GM18520 (cell line): ENCODE results near the gene TCFL5.

ENCODE experiments used
- ATAC-seq: cut with Tn5 transposase; IDR thresholded peaks from one replicate; pipeline ENCODE4 v1.9.1; 2021; ENCODE audit not compliant: unreplicated experiment

The TCFL5 gene

DNA sequence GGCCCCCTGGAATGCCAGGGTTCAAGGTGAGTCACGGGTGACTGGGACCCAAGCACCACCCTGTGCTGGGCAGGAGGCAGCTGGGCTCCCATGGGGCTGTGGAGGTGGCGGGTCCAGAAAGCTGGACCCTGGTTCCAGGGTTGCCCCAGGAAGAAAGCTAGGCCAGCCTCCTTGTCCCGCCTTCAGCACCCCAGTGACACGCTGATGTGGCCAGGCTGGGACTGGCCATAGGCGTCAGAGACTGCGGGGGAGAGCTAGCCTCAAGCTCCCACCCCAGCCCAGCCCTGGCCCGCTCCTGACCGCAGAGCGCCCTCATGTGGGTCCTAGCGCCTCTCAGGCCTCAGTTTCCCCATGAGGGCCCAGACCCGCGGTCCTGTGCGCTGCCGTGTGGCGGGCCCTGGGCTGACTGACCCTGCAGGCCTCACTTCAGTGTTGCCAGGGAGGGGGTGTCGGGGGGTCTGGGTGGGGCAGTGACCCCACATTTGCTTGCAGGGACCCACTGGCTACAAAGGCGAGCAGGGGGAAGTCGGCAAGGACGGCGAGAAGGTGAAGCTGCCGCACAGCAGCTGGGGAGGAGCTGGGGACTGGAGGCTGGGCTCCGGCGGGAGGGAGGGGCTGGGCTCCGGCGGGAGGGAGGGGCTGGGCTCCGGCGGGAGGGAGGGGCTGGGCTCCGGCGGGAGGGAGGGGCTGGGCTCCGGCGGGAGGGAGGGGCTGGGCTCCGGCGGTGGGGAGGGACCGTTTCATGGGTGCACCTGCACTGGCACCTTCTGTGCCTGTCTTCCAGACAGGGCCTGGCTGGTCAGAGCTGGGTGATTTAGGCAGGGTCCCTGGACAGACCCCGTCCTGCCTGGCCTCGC, 36.9 kb downstream of the TCFL5 start:
- ATAC-seq: no peak

DNA sequence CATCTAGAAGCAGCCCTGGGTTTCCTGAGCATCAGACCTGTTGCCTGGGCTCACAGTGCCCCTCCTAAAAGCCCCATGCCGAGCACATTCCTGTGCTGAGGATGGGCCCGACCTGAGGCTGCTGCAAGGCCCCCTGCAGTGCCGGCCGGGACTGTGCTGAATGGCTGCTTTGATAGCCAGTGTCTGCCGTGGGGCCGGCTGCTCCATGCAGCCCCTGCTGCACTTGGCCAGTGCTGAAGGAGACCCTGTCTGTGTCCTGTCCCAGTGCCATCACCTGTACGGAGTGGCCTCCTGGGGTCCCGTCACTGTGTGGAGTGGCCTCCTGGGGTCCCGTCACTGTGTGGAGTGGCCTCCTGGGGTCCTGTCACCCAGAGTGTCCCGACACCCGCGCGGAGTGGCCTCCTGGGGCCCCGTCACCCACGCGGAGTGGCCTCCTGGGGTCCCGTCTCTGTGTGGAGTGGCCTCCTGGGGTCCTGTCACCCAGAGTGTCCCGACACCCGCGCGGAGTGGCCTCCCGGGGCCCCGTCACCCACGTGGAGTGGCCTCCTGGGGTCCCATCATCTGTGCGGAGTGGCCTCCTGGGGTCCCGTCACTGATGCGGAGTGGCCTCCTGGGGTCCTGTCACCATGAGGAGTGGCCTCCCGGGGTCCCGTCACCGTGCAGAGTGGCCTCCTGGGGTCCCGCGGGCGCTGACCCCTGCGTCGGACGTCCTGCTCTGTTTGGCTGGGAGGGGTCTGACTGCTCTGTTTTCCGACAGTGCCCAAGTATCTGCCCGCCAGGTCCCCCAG, 37.7 kb downstream of the TCFL5 start:
- ATAC-seq: no peak

DNA sequence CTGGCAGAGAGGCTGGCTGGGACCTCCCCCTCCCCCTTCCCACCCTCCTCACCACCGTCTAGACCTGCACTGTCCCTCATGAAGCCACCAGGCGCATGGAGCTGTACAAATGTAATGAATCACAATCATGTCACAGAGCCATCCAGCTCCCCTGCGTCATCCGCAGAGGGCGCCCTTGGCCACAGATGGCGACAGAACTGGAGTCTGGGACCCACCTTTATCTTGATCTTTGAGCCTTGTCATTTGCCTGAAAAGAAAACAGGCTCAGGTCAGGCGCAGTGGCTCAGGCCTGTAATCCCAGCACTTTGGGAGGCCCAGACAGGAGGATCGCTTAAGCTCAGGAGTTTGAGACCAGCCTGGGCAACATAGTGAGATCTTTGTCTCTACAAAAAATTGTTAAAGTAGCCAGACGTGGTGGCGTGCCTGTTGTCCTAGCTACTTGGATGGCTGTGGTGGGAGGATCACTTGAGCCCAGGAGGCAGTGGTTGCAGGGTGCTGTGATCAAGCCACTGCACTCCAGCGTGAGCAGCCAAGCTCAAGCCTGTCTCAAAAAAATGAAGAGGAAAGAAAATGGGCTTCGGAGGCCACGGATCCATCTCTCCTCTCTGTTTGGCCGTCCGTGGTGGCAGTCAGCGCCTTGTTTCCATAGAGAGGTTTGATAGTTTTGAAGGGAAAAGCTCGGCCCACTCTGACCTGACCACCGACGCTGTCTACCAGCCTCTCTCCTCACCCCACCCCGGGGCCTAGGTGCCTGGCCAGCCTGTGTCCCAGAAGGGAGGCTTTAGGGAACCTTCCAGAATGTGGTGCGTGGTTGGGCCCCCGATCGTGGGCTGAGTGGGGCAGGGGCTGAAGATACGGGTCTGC, 38.6 kb downstream of the TCFL5 start:
- ATAC-seq: no peak

DNA sequence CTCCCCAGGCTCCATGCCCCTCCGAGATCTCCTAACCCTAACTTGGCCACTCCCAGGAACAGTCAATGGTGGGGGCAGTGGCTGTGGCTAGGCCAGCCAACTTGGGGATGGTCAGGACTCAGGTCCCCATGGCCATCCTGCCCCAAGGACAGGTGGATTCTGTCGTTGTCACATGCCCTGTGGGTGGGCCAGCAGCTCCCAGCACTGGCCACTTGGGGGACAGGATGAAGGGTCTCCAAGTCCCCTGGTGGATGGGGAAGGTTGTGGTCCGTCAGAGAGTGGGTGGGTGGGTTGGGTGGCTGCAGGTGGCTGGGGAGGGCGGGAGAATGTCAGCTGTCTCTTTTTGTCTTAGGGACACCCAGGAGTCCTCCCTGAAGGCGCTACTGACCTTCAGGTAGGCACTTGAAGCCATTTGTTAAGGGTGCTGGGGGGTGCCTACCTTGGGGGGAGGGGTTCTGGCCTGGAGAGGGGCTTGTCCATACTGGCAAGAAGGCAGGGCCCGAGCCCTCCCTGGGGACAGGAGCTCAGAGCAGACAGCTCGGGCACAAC, 39.3 kb downstream of the TCFL5 start:
- no peak for ATAC-seq

DNA sequence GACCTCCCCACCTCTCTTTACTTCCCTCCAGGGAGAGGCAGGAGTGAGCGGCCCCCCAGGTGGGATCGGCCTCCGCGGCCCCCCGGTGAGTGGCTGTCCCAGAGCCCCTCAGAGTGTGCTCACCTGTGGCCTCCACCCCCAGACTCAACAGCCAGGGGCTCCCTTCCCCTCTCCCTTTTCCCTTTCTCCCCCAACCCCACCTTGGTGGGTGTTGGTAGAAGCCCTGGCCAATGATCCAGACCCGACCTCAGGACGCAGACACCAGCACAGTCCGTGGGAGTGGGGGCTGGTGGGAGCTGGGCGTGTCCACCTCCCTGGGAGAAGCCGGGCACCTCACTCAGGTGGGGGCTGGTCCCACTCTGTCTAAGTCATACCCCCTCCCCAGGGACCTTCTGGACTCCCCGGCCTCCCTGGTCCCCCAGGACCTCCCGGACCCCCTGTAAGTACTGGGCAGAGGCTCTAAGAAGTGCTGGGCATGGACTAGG, 39.9 kb downstream of the TCFL5 start:
- ATAC-seq: no peak

DNA sequence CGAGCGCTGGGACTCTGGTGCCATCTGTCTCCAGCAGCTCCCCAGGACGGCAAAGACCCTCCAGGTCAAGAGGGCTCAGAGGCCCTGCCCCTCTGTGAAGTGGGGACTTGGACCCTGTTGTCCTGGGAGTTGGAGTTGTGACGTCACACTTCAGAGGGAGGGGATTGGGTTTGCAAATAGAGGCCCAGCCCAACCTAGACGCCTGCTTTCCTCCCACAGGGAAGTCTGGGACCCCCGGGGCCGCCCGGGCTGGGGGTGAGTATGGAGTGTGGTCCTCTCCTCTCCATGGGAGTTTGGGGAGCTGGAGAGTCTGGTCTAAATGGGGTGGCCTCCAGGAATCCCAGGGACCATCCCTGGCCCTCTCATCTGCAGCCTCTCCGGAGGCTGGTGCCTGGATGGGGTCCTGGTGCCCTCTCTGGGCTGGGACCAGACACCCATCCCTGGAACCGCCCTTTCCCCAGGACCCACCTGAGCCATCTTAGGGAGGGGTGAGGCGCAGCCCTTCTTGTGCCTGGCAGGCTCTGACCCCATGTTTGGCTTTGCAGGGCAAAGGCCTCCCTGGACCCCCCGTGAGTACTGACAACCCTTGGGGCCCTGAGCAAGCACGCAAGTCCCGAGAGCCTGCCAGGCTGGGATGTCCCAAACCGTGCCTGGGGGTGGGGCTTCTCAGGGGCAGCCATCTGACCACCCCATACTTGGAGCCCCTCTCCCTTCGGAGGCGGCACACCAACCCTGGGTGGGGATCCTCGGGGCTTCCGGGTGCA, 40.5 kb downstream of the TCFL5 start:
- ATAC-seq: no peak

DNA sequence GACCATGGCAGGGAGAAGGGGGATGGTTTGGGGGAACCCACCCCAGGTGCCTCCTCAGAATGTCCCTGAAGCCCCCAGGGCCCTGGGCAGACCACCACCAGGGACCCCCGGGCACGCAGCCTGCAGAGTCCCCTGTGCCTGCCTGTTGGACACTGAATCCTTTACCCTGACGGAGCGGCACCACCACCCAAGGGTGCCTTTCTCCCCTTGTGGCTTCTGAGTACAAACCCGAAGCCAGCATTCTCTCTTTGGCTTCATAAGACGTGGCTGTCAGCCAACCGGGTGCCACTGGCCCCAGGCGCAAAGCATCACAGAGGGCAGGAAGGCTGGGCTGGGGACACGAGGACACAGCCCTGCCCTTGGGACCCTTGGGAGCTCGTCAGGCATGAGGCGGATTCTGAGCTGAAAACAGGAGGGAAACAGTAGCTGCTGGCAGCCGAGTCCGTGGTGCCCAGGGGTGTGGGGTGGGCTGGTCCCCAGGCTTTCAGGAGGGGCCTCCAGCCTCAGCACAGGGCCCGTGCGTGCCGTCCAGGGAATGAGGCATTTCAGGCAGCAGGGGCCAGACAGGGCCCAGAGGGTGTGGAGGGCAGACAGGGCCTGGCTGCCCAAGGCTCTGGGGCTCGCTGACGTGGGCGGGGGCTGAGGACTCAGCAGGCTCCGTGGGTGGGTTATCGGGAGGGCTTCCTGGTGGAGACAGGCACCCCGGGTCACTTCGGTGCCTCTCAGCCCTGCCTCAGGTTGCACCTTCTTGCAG, 41.2 kb downstream of the TCFL5 start:
- no peak for ATAC-seq

DNA sequence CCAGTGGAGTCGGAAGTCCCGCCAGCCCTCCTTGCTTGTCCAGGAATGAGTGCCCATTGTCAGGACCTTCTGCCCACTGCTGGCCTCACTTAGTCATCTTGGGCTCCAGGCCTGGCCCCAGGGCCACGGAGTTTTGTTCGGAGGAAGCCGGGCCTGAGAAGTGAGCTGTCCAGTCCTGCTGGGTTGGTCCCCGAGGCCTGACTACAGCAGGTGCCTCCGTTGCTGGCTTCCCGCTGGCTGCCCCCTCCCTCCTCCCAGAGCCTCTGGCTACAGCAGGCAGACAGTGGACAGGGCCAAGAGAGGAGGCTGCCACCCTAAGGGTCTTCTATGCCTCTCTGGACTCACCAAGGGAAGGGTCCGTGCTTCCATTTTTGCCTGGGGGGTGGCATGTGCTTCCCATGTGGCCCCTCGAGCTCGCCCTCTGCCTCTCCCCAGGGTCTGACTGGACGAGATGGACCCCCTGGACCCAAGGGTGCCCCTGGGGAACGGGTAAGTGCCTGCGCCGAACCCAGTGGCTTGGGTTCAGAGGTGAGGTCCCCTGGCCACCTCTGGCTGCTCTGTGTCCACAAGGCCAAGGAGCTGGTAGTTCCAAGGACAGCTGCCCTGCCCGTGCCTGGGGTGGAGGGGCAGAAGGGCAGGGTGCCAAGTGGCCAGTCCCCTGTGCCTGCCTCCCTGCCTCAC, 42.0 kb downstream of the TCFL5 start:
- no peak for ATAC-seq

DNA sequence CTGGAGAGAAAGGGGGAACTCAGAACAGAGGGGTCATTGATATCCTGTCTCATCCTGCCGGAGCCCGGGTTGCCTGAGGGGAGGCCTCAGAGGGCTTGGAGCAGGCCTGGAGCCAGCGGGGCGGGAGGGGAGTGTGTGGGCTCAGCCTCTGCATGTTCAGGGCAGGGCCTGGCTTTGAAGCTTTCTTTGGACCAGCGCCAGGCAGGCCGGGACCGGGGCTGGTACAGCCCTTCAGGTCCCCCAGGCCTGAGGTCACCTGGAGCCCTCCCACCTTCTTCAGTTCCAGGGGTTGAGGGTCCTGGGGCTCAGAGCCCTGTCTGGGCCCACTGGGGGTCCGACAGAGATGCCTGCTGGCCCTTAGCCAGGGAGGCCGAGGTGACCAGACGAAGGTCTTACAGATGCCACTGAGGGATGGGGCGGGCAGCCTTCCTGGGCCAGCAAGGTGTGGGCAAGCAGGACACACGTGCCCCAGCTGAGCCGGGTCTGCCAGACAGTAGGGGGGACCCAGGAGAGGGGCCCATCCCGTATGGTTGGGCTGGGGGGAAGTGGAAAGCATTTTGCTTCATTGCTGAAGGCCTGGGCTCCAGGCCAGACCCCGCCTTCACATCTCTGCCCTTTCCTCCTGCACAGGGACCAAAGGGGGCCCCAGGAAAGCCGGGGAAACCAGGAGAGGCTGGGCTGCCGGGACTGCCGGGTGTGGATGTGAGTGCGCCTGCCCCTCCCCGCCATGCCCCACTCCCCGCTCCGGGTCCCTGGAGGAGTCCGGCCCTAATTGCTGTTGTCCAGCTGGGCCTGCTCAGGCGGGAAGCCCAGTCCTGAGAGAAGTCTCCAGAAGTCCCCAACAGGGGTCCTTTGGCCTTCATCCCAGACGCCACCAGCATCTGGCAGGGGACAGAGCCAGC, 42.8 kb downstream of the TCFL5 start:
- ATAC-seq: no peak

DNA sequence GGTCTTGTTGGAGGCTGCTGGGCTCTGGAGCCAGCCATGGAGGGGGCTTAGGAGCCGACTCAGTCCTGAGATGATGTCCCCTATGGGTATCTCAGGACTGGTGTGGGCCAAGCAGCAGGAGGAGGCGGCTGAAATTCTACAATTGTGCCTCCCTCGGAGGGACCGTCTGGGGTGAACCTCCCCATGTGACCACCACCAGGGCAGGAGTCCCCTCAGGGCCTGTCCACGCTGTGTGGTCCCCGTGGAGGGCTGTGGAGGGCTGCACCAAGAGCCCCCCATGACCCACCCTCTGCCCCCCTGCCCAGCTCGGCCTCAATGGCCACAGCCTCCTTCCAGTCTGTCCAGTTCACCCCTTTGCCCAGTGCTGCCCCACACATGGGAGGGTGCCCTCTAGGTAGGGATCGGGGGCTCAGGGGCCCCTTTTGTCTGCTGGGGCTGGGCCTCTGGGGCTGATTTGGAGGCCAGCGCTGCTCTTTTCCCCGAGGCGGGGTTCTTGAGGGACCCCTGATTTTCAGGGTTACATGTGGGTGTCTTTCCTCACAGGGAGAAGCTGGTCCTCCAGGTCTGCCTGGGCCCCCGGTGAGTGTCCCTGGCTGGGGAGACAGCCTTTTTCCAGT, 43.5 kb downstream of the TCFL5 start:
- no peak for ATAC-seq

DNA sequence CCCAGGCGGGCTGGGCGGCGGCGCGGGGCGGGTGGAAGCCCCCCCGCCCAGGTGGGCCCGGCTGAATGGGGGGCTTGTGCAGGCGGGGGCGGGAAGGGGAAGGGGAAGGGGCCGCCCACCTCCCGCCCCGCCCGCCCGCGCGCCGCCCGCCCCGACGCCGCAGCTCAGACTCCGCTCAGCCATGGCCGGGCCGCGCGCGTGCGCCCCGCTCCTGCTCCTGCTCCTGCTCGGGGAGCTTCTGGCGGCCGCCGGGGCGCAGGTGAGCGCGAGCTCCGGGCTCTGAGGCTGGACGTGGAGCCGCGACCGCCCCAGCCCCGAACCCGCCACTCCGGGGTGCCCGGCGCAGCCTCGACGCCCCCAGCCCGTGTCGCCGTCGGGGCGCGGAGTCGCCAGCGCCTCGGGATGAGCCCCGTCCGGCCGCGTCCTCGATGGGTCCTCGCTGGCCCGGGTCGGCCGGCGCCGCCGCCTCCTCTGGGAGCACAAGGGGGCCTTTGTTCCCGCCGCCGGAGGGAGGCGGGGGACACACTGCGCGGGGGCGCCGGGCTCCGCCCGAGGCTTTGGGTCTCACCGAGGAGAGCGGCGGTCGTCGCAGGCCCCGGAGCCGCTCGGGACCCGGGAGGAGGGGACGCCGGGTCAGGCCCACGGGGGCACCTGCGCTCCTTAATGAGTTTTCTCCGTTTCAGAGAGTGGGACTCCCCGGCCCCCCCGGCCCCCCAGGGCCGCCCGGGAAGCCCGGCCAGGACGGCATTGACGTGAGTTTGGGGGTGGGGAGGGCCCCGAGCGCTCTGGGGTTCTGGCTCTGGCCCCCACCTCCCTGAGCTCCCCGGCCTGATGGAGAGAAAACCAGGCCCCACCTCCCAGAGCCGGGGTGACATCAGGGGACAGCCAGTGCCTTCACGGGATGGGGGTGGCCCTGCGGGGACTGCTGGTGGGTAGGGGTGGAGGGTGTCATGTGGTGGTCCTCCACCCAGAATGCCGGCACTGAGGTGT, 44.4 kb downstream of the TCFL5 start, which contains the start of gene COL9A3:
Gene COL9A3 (plus strand): TSS at position 167 of the 990 bp plus-strand sequence. CDS start 15 bp downstream, at position 182.
- no peak for ATAC-seq

DNA sequence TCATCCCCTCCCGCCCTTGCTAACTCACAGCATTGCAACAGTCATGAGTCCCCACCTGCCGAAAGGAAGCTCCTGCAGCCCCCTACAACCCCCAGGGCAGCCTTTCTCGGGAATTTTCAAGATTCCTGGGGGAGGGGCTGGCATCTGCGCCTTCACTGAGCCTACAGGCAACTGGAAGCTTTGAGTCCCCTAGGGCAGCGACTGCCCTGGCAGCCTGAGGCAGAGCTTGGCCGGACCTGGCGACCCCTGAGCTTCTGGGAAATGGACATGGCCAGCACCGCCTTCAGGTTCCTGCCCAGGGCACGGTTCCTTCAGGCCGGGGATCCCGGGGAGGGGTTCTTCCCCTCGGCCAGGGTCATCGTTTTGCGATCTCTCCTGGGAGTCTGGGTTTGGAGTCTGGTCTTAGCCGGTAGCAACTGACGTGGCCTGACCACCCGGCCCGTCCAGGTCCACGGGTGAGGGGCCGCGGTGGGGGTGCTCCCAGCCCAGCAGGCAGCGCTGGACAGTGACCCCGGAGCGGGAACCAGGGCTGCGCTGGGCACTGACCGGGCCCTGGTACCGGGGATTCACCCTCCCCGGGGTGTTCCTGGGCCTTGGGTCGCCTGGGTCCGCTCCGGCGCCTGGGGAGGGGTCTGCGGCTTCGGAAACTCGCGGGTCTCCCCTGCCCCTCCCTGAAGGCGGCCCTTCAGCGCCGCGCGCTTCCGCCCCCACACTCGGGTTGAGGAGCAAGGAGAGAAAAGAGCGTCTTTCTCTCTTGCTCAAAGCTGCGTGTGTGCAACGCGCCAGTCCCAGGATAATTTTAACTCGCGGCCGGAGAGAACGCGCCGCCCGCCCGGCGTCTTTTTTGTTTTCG, 45.4 kb downstream of the TCFL5 start:
- no peak for ATAC-seq

DNA sequence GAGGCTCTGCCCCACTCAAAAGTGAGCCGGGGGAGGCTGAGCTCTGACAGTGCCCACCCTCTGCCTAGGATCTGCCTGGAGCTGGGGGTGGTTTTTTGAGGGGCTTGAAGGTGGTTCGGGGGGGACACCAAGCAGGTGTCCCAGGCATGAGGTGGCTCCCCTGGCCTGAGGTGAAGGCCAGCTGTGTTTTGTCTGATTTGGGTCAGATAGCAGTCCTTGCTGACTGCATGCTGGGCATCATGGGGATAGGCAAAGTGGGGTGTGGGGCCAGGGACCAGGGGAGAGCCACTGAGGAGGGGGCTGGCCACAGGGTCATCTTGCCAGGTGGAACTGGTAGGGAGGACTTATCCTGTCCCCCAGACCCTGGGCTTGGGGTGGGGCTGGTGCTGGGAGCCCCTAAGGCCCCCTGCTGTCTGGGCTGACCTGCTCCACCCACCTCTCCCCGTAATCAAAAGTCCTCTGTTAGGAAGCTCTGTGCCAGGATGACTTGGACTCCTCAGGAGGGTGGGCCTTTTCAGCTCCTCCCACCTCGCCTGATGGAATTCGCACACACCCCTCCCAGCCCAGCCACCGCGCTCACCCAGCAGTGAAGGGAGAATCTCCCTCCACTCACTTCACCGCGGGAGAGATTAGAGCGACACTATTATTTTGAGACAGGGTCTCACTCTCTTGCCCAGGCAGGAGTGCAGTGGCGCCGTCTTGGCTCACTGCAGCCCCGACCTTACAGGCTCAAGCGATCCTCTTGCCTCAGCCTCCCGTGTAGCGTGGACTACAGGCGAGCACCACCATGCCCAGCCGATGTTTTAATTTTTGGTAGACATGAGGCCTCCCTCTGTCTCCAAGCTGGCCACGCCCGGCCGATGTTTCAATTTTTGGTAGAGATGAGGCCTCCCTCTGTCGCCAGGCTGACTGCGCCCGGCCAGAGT, 46.3 kb downstream of the TCFL5 start:
- ATAC-seq: no peak

DNA sequence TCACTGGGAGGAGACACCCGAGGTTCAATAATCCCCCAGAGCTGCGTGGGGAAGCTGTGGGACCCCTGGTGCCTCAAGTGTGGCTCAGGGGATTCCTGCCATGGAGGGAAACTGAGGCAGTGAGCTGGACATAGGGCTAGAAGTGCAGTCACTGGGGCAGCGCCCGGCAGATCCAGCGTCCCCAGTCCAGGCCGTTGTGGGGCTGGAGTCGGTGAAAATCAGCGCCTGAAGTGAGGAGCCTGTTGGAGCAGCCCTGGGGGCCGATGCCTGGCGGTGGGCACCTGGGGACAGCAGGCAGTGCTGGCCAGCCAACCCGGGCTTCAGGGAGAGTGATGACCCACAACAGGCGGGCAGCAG, 46.9 kb downstream of the TCFL5 start:
- no peak for ATAC-seq
